Breast epithelium (tissue), 3 donors: ENCODE results near the gene THADA.

Source experiments
- POLR2AphosphoS5 ChIP-seq, 3 donors: sonication (generic); formaldehyde crosslinking; IDR thresholded peaks; one replicate each; pipeline ENCODE4 v1.6.1; 2017; ENCODE audit warnings: antibody characterized with exemption in 3 of 3
- TF ChIP-seq, protein P1 (sequence below), 3 donors: fragments of 450-650 bp; IDR thresholded peaks; one replicate each; pipeline ENCODE4 v1.5.1; 2016 to 2017; ENCODE audit warnings: antibody characterized with exemption in 3 of 3, mild to moderate bottlenecking in 3 of 3, moderate library complexity in 3 of 3

DNA sequence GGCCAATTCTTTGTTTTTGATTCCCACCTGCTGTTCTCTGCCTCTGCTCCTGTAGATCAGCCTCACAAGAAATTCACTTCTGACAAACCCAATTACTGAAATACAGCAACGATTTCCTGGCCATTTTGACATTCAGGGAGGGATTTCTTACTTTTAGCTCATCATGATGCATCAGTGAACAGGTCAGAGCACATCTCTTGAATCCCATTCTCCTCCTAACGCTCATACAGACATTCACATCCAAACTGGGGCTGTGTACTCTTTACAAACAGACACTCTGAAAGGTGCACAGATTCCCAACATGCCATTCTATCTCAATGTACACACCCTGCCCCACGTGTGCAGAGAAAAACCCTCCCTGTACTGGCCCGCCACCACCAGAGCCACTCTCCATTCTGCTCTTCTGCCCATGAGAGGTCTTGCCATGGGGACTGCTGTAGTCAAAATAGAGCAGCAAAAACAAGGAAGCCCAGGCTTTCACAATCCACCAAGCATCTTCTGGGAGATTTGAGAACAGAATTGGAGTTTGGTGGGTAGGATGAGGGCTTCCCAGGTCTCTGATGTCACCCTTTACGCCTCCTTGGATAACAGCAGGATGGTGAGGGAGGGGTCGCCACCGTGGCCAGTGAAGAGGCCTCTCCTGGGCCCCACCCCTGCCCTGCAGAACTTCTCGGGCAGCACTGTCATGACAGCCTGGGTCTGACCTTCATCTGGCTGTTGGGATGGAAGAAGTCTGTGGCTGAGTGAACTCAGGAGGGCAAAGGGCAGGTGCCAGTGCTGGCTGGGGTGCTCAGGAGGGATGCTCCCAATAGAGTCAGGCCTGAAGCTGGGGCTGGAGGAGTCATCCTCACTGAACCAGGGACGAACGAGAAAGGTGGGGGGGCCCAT lies 327.5 kb downstream of the THADA start:
- TF ChIP-seq POLR2AphosphoS5 (IDR thresholded peaks at IDR 0.05) = no peak
- TF ChIP-seq, protein P1, sequence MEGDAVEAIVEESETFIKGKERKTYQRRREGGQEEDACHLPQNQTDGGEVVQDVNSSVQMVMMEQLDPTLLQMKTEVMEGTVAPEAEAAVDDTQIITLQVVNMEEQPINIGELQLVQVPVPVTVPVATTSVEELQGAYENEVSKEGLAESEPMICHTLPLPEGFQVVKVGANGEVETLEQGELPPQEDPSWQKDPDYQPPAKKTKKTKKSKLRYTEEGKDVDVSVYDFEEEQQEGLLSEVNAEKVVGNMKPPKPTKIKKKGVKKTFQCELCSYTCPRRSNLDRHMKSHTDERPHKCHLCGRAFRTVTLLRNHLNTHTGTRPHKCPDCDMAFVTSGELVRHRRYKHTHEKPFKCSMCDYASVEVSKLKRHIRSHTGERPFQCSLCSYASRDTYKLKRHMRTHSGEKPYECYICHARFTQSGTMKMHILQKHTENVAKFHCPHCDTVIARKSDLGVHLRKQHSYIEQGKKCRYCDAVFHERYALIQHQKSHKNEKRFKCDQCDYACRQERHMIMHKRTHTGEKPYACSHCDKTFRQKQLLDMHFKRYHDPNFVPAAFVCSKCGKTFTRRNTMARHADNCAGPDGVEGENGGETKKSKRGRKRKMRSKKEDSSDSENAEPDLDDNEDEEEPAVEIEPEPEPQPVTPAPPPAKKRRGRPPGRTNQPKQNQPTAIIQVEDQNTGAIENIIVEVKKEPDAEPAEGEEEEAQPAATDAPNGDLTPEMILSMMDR (IDR thresholded peaks at IDR 0.05) = no peak
